GM21576 (cell line): ENCODE data around the gene SLC35F6.

Experiments used
- ATAC-seq: cut with Tn5 transposase; IDR thresholded peaks from one replicate; pipeline ENCODE4 v1.9.1; 2021; ENCODE audit warnings: mild to moderate bottlenecking, moderate library complexity; ENCODE audit not compliant: unreplicated experiment

The SLC35F6 gene

DNA sequence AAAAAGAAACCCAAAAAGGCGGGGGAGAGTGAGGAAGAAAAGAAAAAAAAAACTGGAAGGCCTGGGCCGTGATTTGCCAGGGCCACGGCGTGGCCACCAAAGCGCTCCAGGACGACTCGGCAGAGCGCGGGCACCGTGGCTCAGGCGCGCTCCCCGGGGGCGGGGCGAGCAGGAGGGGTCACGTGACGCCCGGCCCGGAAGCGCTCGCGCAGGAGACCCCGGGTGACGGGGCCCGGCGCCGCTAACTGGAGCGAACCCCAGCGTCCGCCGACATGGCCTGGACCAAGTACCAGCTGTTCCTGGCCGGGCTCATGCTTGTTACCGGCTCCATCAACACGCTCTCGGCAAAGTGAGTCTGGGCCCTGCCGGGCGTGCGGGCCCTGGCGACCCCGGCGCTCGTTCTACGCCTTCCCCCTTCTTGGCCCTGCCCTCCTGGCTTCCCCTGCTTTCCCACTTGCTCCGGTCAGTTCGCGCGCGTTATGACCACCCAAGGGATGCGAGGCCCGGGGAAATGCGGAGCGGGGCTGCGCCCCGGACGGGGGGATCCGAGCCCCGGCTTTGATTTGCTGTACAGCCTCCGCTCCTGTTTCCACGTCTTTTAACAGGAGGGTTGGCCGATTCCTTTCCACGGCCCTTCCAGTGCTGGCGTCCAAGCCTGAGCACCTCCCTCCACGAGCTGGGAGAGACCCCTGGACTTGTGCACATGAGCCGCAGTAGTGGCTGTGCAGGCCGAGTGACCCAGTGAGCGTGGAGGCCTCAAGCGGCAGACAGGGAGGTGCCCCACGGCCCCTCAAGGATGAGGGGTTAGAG lies at the start of gene SLC35F6:
SLC35F6 (plus strand) TSS at position 207 of the 810 bp plus-strand sequence; CDS start at position 273, 66 bp downstream.
- ATAC-seq = peak; percentile 72

GRCh38 chr2:26715528-26716270 lies 48.4 kb upstream of the SLC35F6 start:
- ATAC-seq = no peak

DNA sequence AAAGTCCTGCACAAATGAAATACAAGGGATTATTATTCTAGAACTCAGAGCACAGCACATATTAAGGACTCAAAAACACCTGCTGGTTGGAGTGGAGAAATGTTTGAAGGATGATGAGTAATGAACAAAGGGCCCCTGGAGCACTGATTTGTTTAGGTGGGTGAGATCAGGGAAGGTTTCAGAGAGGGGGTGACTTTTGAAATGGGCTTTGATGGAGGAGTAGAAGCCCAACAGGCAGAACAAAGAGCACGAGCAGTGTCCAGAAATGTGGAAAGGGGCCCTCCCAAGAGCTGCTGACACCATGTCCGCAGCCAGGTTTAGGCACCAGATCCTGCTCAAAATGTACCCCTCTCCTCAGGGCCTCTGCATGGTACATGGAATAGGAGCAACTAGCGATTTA lies 47.7 kb upstream of the SLC35F6 start:
- no peak for ATAC-seq

GRCh38 chr2:26716769-26717168 lies 47.3 kb upstream of the SLC35F6 start:
- no peak for ATAC-seq

- ATAC-seq = no peak
Observed at GRCh38 chr2:26717362-26717761, 46.7 kb upstream of the SLC35F6 start.

- ATAC-seq = no peak
Observed at GRCh38 chr2:26718949-26719686, 45.0 kb upstream of the SLC35F6 start.

- ATAC-seq = no peak
Observed at GRCh38 chr2:26720322-26721114, 43.6 kb upstream of the SLC35F6 start.

GRCh38 chr2:26721115-26722032 lies 42.7 kb upstream of the SLC35F6 start:
- ATAC-seq = no peak

DNA sequence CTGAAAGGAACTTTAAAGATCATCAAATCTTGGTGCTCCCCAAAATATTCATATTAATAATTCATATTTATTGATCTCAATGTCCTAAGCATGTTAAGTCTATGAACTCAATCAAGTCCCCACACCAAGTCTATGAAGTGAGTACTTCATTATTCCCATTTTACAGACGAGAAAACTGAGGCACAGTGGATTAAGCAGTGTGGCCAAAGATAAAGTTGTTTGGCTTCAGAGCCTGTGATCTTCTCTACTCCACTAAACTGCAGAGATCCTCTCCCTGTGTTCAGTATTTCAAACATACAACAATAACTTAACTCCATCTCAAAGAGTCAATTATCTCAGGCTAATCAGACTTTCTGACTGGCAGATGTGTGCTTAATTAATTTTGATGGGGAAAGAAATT lies 41.8 kb upstream of the SLC35F6 start:
- no peak for ATAC-seq

DNA sequence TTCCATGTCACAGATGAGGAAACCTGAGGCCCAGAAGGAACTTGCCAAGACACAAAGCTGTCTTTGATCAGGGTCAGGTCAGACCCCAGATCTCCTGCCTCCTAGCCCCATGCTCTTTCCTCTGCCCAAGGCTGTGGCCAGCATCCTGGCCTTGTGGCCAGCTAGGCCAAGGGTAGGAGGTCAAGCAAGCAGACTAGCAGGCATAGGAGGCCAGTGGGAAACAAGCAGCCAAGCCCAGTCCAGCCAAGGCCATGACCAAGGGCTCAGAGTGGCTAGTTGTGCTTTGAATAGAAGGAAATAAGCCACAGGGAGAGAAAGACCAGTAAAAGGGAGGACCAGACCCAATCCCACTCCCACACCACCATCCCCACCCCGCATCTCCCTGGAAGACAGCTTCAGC lies 41.2 kb upstream of the SLC35F6 start:
- no peak for ATAC-seq

GRCh38 chr2:26723475-26723874 lies 40.6 kb upstream of the SLC35F6 start:
- no peak for ATAC-seq

GRCh38 chr2:26723991-26724750 lies 39.9 kb upstream of the SLC35F6 start:
- no peak for ATAC-seq

- ATAC-seq = no peak
Observed at GRCh38 chr2:26724784-26725520, 39.1 kb upstream of the SLC35F6 start.

DNA sequence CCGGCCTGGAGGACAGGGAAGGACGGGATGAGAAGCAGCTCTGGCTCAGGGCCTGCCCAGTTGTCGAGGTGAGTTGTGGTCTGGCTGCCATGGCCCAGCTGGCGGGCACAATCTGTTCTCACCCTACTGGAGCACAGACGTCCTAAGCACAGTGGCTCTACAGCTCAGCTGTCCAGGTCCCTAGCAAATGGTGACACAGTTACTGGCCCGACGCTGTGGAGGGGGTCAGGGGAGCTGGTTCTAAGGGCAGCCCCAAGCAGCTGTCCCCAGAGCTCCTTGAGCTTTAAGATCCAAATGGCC lies 38.6 kb upstream of the SLC35F6 start:
- ATAC-seq = no peak

- ATAC-seq = no peak
Observed at GRCh38 chr2:26726228-26726627, 37.9 kb upstream of the SLC35F6 start.

DNA sequence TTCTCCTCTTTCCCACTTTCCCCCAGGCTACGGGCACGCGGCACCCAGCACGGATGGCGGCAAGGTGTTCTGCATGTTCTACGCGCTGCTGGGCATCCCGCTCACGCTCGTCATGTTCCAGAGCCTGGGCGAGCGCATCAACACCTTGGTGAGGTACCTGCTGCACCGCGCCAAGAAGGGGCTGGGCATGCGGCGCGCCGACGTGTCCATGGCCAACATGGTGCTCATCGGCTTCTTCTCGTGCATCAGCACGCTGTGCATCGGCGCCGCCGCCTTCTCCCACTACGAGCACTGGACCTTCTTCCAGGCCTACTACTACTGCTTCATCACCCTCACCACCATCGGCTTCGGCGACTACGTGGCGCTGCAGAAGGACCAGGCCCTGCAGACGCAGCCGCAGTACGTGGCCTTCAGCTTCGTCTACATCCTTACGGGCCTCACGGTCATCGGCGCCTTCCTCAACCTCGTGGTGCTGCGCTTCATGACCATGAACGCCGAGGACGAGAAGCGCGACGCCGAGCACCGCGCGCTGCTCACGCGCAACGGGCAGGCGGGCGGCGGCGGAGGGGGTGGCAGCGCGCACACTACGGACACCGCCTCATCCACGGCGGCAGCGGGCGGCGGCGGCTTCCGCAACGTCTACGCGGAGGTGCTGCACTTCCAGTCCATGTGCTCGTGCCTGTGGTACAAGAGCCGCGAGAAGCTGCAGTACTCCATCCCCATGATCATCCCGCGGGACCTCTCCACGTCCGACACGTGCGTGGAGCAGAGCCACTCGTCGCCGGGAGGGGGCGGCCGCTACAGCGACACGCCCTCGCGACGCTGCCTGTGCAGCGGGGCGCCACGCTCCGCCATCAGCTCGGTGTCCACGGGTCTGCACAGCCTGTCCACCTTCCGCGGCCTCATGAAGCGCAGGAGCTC lies 36.2 kb upstream of the SLC35F6 start:
- no peak for ATAC-seq

- no peak for ATAC-seq
Observed at GRCh38 chr2:26729311-26729710, 34.8 kb upstream of the SLC35F6 start.
